ENCODE results near the gene FAM3D. TPM values are rescaled to one million over a fixed set of nuclear protein-coding genes. Genes with fewer than 3 reads are reported as not detected.

FAM3D gene
- total RNA-seq, 1 donor from 2014 or later, result not detected

GRCh38 chr3:58628823-58629562 lies 37.6 kb downstream of the FAM3D start:
- Mint-ChIP-seq H3K36me3 (ENCODE audit: low read depth, unreplicated experiment) (no peaks in the 10 kb centered on the region), H3K27ac (ENCODE audit: unreplicated experiment) (no peak overlapping the region), H3K9me3 (ENCODE audit: unreplicated experiment) (no peaks in the 10 kb centered on the region), H3K4me3 (ENCODE audit: unreplicated experiment) (no peak overlapping the region), H3K4me1 (ENCODE audit: unreplicated experiment) (peaks cover 4% of the 10 kb centered on the region), H3K27me3 (ENCODE audit: unreplicated experiment) (no peaks in the 10 kb centered on the region)
- no peak for DNase-seq (ENCODE audit: low spot score)
- TF ChIP-seq CTCF (IDR thresholded peaks at IDR 0.05; ENCODE audit: unreplicated experiment), result no peak

GRCh38 chr3:58627941-58628340 lies 38.6 kb downstream of the FAM3D start:
- no peak for TF ChIP-seq CTCF (IDR thresholded peaks at IDR 0.05; ENCODE audit: unreplicated experiment)
- DNase-seq (ENCODE audit: low spot score), result no peak
- no peaks in the 10 kb centered on the region for H3K27me3 Mint-ChIP-seq (ENCODE audit: unreplicated experiment)
- no peaks in the 10 kb centered on the region for H3K9me3 Mint-ChIP-seq (ENCODE audit: unreplicated experiment)
- no peak overlapping the region for H3K4me3 Mint-ChIP-seq (ENCODE audit: unreplicated experiment)
- no peaks in the 10 kb centered on the region for H3K4me1 Mint-ChIP-seq (ENCODE audit: unreplicated experiment)
- H3K27ac Mint-ChIP-seq (ENCODE audit: unreplicated experiment), result no peak overlapping the region
- no peaks in the 10 kb centered on the region for H3K36me3 Mint-ChIP-seq (ENCODE audit: low read depth, unreplicated experiment)

GRCh38 chr3:58627570-58627885 lies 39.0 kb downstream of the FAM3D start:
- DNase-seq (ENCODE audit: low spot score), result no peak
- no peak overlapping the region for H3K4me3 Mint-ChIP-seq (ENCODE audit: unreplicated experiment)
- TF ChIP-seq CTCF (IDR thresholded peaks at IDR 0.05; ENCODE audit: unreplicated experiment), result no peak
- no peak overlapping the region for H3K27ac Mint-ChIP-seq (ENCODE audit: unreplicated experiment)
- H3K9me3 Mint-ChIP-seq (ENCODE audit: unreplicated experiment), result no peaks in the 10 kb centered on the region
- no peaks in the 10 kb centered on the region for H3K36me3 Mint-ChIP-seq (ENCODE audit: low read depth, unreplicated experiment)
- H3K4me1 Mint-ChIP-seq (ENCODE audit: unreplicated experiment), result no peaks in the 10 kb centered on the region
- H3K27me3 Mint-ChIP-seq (ENCODE audit: unreplicated experiment), result no peaks in the 10 kb centered on the region

- Mint-ChIP-seq H3K27me3 (ENCODE audit: unreplicated experiment) (no peaks in the 10 kb centered on the region), H3K36me3 (ENCODE audit: low read depth, unreplicated experiment) (no peaks in the 10 kb centered on the region), H3K27ac (ENCODE audit: unreplicated experiment) (no peak overlapping the region), H3K4me1 (ENCODE audit: unreplicated experiment) (no peaks in the 10 kb centered on the region), H3K4me3 (ENCODE audit: unreplicated experiment) (no peak overlapping the region), H3K9me3 (ENCODE audit: unreplicated experiment) (no peaks in the 10 kb centered on the region)
- TF ChIP-seq CTCF (IDR thresholded peaks at IDR 0.05; ENCODE audit: unreplicated experiment), result no peak
- no peak for DNase-seq (ENCODE audit: low spot score)
Observed at GRCh38 chr3:58626841-58627569, 39.6 kb downstream of the FAM3D start.

GRCh38 chr3:58625196-58625824 lies 41.3 kb downstream of the FAM3D start:
- Mint-ChIP-seq H3K27me3 (ENCODE audit: unreplicated experiment) (no peaks in the 10 kb centered on the region), H3K27ac (ENCODE audit: unreplicated experiment) (no peak overlapping the region), H3K36me3 (ENCODE audit: low read depth, unreplicated experiment) (no peaks in the 10 kb centered on the region), H3K4me3 (ENCODE audit: unreplicated experiment) (no peak overlapping the region), H3K4me1 (ENCODE audit: unreplicated experiment) (no peaks in the 10 kb centered on the region), H3K9me3 (ENCODE audit: unreplicated experiment) (no peaks in the 10 kb centered on the region)
- TF ChIP-seq CTCF (IDR thresholded peaks at IDR 0.05; ENCODE audit: unreplicated experiment), result no peak
- no peak for DNase-seq (ENCODE audit: low spot score)
